Stimulated activated naive CD8-positive, alpha-beta T cell treated with anti-CD3 and anti-CD28 coated beads, Interleukin-15, Interleukin-2, amounts not matched to agents 100 U/mL and 50 U/mL, for 24 hours (primary cell): ENCODE data around the gene LSAMP.
"Not testable (repeated sequence)": the region's sequence is repeated elsewhere in the genome, so short reads cannot be mapped to it uniquely, and the experiment has no call there.

ENCODE experiments used
- ATAC-seq: fragments of 150-1000 bp; cut with Tn5 transposase; one replicate; pipeline ENCODE4 v1.10.0; 2021
- DNase-seq: peaks from one replicate; pipeline ENCODE4 v3.0.0; 2021

LSAMP gene

DNA sequence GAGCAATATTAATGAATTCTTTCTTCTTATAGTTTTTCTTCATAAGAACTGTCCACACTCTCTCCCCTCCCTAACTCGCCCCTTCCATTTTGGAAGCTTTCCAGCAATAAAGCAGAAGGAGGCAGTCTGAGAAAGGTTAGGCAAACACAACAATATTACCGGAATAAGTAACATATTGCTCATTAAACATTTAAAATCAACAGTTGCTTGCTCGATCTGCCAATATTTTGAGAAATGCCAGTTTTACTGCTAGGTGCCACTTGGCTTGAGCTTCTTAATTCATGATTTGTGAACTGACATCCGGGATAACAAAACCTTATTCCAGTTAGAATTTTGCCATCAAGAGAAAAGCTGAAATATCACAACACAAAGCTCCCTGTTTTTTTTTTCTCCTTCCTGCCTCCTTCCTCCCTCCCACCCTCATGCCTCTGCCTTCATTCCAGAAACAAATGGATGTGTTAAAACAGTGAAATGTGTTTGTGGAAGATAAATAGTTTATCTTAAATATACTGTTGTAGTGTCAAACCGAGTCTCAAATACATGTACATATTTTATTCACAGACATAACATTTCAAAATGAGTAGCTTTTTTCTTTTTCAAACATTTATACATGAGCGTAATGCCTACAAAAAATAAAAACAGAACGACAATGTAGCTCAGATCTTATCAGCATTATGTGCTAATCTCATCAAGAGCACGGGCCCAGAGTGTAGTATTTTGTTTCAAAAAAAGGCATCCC is 568.2 kb downstream of the LSAMP start:
- ATAC-seq (no peak), DNase-seq (no peak)

DNA sequence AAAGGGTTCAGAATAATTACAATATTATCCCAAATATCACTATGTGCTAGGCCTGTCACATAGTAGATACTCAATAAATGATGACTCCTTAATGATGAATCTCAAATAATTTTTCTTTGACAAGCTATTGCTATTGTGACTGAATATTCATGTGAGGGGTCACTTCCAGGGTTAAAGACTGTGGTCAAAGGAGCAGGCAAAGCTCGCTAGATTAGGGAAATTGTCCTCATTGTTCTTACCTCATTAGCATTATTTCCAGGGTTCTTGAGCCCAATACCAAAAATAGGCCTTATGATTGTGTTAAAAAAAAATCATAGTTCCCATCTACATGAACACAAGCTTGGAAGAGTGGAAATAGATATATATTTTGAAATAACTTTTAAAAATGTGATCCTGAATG is 569.8 kb downstream of the LSAMP start:
- DNase-seq (no peak), ATAC-seq (no peak)

DNA sequence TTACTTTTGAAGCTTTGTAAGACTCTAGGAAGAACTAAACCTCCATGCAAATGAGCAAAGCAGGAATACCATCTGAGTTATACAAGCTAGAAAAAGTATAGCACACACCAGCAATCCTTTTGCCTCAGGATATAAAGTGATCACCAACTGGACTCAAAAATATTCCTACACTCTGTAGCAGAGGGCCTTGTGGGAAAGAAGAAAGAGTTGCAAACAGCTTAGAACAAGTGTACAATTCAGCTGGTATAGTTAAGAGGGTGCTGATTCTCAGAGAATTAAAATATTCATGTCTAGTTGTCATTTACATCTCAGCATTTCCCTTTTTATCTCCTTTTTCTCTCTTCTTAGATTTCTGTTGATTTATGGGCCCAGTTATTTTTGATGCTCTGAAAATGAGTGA is 573.6 kb downstream of the LSAMP start:
- ATAC-seq, result no peak
- DNase-seq, result no peak

- ATAC-seq (no peak), DNase-seq (no peak)
Measured at GRCh38 chr3:115864911-115865310, 580.4 kb downstream of the LSAMP start.

DNA sequence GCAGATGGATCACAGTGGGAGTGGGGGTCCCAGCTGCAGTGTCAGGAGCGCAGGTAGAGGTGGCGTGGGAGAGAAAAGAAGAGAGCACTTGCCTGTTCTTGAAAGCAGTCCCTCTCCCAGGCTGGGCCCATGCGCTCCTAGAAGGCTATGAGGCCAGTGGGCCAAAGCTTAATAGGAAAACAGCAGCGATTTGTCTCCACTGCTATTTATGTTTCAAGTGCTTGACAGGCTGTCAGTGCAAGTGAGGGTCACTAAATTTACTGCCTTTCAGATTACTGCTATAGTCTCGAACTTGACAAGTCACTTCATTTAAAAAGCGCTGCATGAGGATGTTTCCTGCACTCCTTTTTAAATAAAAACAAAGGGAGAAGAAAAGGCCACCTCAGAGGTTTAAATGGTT is 582.4 kb downstream of the LSAMP start:
- no peak for ATAC-seq
- no peak for DNase-seq

- DNase-seq, result no peak
- ATAC-seq, result no peak
Measured at GRCh38 chr3:115862099-115862498, 583.2 kb downstream of the LSAMP start.

DNA sequence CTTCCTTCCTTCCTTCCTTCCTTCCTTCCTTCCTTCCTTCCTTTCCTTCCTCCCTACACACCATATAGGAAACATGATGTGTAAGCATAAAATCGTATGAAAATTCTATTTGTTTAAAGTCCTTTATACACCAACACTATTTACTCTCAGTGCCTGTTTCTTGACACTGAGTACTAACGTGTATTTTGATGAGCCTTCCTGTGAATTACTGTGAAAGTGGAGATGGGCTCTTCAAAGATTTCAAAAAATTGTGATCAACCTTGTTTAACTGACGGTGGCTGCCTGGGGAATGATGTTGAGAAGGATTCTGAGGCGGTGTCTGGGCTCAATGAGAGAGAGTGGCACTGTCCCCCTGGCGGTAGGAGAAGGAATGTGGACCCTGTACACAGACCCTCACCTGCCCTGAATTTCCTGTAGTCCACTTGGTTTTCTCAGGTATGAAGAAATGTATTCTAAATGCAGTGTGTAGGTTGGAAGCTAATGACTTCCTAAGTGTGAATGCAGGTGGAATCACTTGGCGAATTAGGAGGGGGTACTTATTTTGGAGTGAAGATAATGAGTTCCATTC is 584.0 kb downstream of the LSAMP start:
- DNase-seq, result no peak
- ATAC-seq, result no peak

DNA sequence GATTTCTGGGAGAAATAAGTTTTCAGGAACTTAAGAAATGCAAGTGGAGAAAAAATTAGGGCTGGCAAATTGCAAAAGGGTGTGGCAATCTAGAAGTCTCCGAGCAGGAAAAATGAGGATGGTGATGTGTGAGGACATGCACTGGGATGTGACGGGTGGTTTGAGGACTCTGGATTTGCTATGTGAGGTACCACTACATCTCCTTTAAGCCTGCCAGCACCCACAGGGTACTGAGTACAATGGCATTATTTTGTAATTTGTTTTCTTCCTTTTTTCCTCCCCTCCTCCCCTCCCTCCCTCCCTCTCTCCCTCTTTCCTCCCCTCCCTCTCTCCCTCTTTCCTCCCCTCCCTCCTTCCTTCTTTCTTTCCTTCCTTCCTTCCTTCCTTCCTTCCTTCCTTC is 584.5 kb downstream of the LSAMP start:
- ATAC-seq, result no peak
- no peak for DNase-seq

GRCh38 chr3:115859002-115859807 is 586.1 kb downstream of the LSAMP start:
- no peak for ATAC-seq

DNA sequence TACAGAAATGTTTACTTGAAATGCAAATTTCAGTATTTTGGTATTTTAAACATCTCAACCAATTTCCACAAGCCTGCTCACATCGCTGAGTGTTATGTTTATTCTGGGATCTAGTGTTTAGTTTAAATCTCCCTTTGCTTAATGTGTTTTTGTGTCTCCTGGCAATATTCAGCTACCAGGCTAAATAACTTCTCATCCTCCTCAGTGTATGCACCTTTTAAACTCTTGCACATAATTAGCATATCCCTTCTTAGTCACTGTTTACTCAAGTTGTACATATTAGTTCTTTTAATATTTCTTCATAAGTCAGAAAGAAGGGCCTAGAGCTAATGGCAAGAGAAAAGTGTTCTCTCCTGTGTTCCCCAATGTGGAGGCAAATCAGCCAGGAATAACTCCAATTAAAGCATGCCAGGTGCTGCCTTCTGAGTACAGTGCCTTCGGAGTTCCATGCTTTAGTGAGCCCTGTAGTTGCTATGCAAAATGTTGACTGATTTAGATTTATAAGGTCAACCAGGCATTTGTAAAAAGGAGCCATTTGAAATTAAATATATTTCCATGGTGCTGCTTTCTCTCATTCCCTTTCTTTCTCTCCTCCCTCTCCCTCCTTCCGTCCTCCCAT is 587.7 kb downstream of the LSAMP start:
- DNase-seq, result no peak
- ATAC-seq, result no peak

More at GRCh38 chr3:115859002-115859807, 586.1 kb downstream of the LSAMP start:
- DNase-seq, result no peak

DNA sequence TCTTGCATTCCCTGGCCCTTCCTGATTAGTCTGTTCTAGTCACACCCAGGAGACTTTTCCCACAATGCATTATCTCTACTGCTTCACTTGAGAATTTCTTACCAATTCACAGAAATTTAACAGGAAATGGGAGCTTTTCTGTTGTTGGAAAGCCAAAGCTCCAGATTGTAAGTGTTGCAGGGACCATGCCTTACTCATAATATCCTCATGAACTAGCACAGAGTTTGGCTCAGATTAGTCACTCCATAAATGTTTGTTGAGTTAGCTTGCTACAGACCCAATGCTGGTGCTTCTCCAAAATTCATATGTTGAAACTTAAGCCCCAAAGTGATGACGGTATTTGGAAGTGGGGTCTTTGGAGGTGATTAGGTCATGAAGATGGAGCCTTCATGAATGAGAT is 589.4 kb downstream of the LSAMP start:
- no peak for ATAC-seq
- DNase-seq, result no peak

DNA sequence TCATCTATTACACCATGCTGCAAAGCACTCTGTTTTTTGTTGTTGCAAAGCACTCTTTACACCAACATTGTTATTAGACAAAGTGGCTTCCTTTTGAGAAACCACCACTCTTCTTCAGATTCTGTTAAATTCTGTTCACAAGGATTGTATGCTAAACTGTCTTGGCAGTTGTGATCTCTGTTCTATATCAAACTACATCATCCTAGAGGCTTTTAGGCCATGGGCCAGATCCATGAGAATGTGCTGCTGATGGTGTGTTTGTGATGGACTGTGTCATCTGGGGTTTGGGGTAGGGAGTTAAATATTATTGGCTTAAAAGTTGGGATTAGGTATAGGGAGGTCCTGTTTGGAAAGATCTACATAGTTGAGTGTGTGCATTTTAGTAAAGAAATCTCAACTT is 592.2 kb downstream of the LSAMP start:
- ATAC-seq (no peak), DNase-seq (no peak)

- no peak for ATAC-seq
- DNase-seq, result no peak
Measured at GRCh38 chr3:115852278-115852677, 593.0 kb downstream of the LSAMP start.

DNA sequence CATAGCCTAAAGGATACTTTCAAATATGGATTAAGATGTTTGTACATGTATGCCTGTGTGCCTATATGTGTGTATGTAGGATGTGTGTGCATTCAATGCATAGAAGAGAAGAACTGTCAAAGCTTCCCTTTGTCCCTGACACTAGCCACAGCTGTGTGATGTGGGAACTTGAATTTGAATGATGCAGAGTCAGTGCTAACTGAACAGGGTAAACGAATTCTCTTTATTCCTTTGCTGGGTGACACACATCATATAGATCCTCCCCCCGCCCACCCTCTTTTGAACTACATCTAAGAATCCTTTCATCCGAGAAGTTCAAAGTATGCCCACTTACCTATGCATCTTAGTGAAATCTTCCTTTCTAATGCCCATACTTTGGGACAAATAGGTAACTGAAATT is 593.7 kb downstream of the LSAMP start:
- ATAC-seq, result peak; percentile 32
- DNase-seq, result no peak

DNA sequence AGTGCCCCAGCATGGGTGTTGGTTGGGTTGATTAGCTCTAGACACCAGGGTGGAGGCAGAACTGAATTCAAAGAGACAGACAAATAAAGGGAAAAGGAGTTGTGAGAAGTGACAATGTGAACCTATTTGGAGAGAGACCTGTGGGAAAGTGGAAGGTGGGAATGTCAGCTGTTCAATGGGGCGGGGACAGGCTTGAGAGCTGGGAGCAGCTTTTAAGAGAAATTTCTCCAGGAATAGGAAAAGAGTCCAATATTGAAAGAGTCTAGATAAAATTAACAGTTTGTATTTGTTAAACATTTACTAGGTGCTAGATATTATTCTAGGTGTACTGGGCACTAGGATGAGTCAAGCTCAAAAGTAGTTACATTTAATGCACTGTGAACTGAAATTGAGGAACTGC is 596.6 kb downstream of the LSAMP start:
- DNase-seq, result no peak
- ATAC-seq, result no peak

DNA sequence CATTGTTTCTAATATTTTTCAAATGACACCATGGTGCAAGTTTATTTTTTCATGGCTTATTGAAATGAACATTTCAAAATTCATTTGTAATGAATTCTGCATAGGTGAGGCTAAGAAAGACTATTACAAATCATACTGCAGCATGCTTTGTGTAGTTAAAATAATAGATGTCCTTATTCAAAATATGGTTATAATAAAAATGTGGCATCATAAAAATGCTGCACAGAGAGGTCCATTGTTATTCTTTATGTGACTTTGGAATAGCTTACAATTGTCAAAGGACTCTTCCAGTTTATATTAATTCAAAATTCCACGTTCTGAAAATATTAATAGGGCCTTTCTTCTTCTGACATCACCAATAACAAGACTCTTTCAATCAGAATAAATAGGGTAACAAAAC is 599.3 kb downstream of the LSAMP start:
- ATAC-seq, result no peak

GRCh38 chr3:115844729-115845128 is 600.6 kb downstream of the LSAMP start:
- not testable (repeated sequence) for DNase-seq, ATAC-seq

More for the DNA sequence above, 599.3 kb downstream of the LSAMP start:
- no peak for DNase-seq

- no peak for ATAC-seq
- no peak for DNase-seq
Measured at GRCh38 chr3:115843206-115843605, 602.1 kb downstream of the LSAMP start.

GRCh38 chr3:115839246-115839645 is 606.0 kb downstream of the LSAMP start:
- DNase-seq (no peak), ATAC-seq (no peak)

DNA sequence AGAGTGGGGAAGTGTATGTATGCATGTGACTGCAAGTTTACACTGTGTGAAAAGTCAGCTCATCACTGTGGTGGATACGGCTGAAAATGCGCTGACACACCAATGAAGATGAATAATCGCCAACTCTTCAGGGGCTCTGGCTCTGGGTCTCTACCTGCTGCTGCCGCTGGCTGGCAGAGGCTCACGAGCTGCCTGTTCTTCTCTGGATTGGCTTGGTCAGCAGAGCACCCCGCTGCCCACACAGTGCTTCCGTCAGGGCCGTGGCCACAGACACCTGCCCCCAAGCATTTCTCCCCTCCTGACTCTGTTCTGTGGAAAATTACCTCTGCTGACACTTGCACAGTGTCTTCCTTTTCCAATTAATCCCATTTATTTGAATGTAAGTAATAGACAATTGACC is 606.5 kb downstream of the LSAMP start:
- no peak for ATAC-seq
- DNase-seq, result no peak

GRCh38 chr3:115836944-115837343 is 608.3 kb downstream of the LSAMP start:
- no peak for DNase-seq

DNA sequence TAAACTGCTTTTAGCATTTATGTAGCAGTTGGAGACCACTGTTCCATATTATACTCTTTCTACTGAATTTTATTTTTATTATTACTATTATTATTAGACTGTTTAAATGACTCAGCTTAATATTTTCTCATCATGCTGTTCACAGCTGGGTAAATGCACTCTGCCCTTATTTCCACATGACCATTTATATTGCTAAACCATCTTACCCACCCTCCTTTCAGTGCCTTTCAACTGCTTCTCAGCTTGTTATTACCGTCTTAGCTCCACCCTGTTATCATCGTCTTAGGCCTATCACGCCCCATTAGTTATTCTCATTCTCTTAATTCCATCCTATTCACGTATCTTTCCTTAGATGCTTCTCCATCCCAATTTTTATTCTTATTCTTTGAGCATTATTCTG is 609.3 kb downstream of the LSAMP start:
- no peak for ATAC-seq

More at GRCh38 chr3:115836944-115837343, 608.3 kb downstream of the LSAMP start:
- ATAC-seq, result no peak

GRCh38 chr3:115834068-115834467 is 611.2 kb downstream of the LSAMP start:
- no peak for DNase-seq
- ATAC-seq, result no peak

More for the DNA sequence above, 609.3 kb downstream of the LSAMP start:
- DNase-seq, result no peak
